ENCODE data around the gene HOATZ. TPM values are rescaled to one million over a fixed set of nuclear protein-coding genes. Genes with fewer than 3 reads are reported as not detected.

The HOATZ gene
- not detected in 5 replicates for total RNA-seq (2022; extraction: Qiagen RNA extraction)

DNA sequence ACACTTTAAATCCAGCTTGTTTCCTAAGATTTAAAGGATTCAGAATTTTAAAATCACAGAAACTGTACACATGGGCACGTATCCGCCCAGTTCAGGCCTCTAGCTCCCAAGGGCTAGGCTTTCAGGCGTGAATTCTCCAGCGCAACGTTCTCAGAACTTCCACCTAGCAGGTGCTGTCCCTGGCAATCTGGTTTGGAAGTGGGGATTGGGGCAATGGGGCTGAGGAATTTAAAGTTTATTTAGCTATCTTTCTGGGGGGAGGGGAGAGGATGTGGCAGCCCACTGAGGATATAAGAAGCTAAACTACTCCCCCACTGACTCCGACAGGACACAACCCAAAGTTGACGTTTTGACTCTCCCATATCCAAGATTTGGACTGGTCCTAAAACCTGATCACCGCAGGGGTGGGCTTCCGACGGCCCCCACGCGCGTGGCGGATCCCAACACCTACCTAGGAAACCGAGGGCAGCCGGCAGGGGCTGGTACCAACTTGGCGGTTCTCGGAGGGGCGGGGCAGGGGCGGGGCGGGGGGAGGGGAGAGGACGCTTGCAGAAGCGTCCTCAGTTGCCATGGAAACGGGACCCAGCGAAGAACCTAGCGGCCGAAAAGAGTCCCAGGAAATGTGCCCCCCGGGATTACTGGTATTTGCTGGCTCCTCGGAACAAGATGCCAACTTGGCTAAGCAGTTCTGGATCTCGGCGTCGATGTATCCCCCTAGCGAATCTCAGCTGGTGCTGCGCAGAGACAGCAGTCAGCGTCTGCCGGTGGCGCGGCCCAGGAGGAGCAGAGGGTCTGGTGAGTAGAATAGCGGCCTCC, at the start of gene HOATZ:
Gene HOATZ (plus strand): TSS at position 563 of the 816 bp plus-strand sequence. CDS start 7 bp downstream, at position 570.

DNA sequence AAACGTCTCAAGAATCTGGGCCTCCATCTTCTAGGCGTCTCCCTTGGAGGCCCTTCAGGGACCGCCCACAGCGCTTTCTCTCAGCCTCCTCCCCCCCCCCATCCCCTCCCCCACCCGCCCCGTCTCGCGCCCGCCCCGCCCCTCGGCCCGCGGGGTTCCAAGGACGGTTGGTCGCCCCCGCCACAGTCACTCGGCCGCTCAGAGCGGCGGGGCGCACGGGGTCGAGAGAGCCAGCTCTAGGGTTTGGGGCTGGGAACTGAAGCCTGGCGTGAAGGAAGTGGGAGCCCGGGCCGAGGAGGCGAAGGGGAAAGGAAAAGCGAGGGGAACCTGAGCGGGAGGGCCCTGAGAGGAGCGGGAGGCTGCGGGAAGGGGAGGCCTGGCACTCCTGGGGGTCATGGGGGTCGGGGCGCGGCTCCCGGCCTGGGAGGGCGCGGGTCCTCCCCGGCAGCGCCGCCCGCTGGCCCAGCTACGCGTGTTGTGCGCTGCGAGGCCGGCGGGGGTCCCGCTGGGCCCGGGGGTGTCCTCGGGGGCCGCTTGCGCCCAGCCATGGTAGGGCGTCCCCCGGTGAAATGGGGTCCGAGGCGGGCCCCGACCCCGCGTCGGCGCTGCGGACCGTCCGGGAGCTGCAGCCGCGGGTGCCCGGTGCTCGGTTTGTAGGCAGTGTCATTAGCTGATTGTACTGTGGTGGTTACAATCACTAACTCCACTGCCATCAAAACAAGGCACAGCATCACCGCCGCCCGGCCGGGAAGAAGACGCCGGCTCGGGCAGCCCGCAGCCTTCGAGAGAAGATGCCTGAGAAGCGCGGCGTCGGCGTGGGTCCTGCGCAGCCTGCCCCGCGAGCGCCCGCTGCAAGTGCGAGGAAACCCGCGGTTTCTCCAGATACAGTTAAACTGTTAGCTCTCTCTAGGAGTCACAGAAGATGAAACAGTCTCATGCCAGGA, 2.0 kb upstream of the HOATZ start, which contains the start of gene BTG4:
Gene BTG4 (minus strand): TSS at position 91 of the 944 bp plus-strand sequence. CDS start 13,610 bp downstream, outside the sequence.

DNA sequence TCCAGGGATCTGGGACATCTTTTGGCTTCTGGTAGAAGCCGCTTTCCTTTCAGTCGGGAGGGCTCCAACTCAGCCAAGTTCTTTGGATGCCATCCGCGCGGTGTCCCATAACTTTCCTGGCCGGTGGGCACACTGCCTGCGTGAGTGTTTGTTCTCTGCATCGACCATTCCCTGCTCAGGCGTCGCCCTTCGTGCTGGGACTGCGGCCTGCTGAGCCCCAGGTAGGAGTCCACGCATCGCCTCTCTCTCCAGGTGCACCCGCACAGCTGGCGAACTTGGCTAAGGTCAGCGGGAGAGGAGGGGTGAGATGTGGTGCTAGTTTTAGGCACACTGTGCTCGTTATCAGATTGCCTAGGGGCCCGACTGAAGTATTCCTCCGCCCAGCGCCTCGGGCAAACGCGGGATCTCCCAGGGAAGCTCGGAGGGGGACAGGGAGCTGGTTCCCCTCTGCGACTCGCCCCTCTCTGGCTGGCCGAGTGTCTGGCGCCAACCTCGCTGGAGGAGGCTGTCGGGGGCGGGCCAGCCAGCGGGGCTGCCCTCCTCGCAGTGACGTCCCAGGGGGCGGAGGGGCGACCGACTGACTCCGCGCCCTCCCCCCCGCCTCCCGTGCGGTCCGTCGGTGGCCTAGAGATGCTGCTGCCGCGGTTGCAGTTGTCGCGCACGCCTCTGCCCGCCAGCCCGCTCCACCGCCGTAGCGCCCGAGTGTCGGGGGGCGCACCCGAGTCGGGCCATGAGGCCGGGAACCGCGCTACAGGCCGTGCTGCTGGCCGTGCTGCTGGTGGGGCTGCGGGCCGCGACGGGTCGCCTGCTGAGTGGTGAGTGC, 25.7 kb downstream of the HOATZ start, which contains the start of gene LAYN:
Gene LAYN (plus strand): TSS at position 607 of the 823 bp plus-strand sequence. CDS start 124 bp downstream, at position 731.

Other genes starting within 250 kb of the HOATZ start
- 1.0 to 1.8 TPM (median 1.4 TPM) in 5 replicates for gene POU2AF3, start 216.2 kb upstream of the HOATZ start, total RNA-seq (2022; extraction: Qiagen RNA extraction)
- 0.17 TPM in 1 of 5 replicates, not detected in the others for gene POU2AF1, start 135.5 kb upstream of the HOATZ start, total RNA-seq (2022; extraction: Qiagen RNA extraction)
- 0.10 to 0.23 TPM (median 0.18 TPM) in 4 of 5 replicates, not detected in the other for gene BTG4, start 2.4 kb upstream of the HOATZ start, total RNA-seq (2022; extraction: Qiagen RNA extraction)
- 3.4 to 4.0 TPM (median 3.6 TPM) in 5 replicates for gene LAYN, start 25.9 kb downstream of the HOATZ start, total RNA-seq (2022; extraction: Qiagen RNA extraction)
- gene SIK2, start 87.7 kb downstream of the HOATZ start, total RNA-seq (2022; extraction: Qiagen RNA extraction) = 7.4 to 9.1 TPM (median 9.0 TPM) in 5 replicates